Embryonic facial prominence (tissue), 1 donor: ENCODE results near the gene VAMP5.
A peak's percentile ranks its signal among the peaks of the same experiment; 100 is the strongest.
"Not testable (repeated sequence)": the region's sequence is repeated elsewhere in the genome, so short reads cannot be mapped to it uniquely, and the experiment has no call there.

Source experiments
- DNase-seq: peaks from one replicate; pipeline ENCODE4 v3.0.0-alpha.2; 2016; ENCODE audit errors: extremely low spot score

Gene VAMP5

GRCh38 chr2:85550486-85550885 is 33.7 kb upstream of the VAMP5 start:
- DNase-seq = no peak

- peak; percentile 29 for DNase-seq
Observed at GRCh38 chr2:85551698-85552678, 32.2 kb upstream of the VAMP5 start.

- no peak for DNase-seq
Observed at GRCh38 chr2:85553184-85553583, 31.0 kb upstream of the VAMP5 start.

GRCh38 chr2:85554980-85555612 is 29.1 kb upstream of the VAMP5 start:
- DNase-seq = no peak

GRCh38 chr2:85557130-85557529 is 27.1 kb upstream of the VAMP5 start:
- DNase-seq = no peak

GRCh38 chr2:85558160-85558559 is 26.1 kb upstream of the VAMP5 start:
- no peak for DNase-seq

- DNase-seq = not testable (repeated sequence)
Observed at GRCh38 chr2:85560403-85560726, 23.9 kb upstream of the VAMP5 start.

GRCh38 chr2:85560812-85561279 is 23.4 kb upstream of the VAMP5 start:
- no peak for DNase-seq

GRCh38 chr2:85561280-85562212 is 22.7 kb upstream of the VAMP5 start, which contains the start of gene GGCX:
TSS of gene GGCX (minus strand) at chr2:85561493. CDS start at chr2:85561428, 65 bp downstream.
- DNase-seq = peak; percentile 90

- DNase-seq = no peak
Observed at GRCh38 chr2:85564144-85564563, 20.1 kb upstream of the VAMP5 start.

GRCh38 chr2:85566265-85566664 is 18.0 kb upstream of the VAMP5 start:
- no peak for DNase-seq

- DNase-seq = no peak
Observed at GRCh38 chr2:85575739-85576138, 8.5 kb upstream of the VAMP5 start.

- no peak for DNase-seq
Observed at GRCh38 chr2:85577063-85577385, 7.2 kb upstream of the VAMP5 start.

GRCh38 chr2:85577386-85578242 is 6.6 kb upstream of the VAMP5 start, which contains the start of gene VAMP8:
TSS of gene VAMP8 (plus strand) at chr2:85577586. CDS start at chr2:85577647, 61 bp downstream.
- no peak for DNase-seq

GRCh38 chr2:85578243-85579180 is 5.7 kb upstream of the VAMP5 start:
- no peak for DNase-seq

GRCh38 chr2:85579266-85579935 is 4.8 kb upstream of the VAMP5 start:
- no peak for DNase-seq

GRCh38 chr2:85580206-85580605 is 4.0 kb upstream of the VAMP5 start:
- no peak for DNase-seq

GRCh38 chr2:85582492-85582891 is 1.7 kb upstream of the VAMP5 start:
- no peak for DNase-seq
